GM15510 (cell line): Measurements from ENCODE around the gene ZNF789.

Experiments used
- POLR2A ChIP-seq: IDR thresholded peaks from 3 replicates; pipeline ENCODE4 v1.6.1; 2011; ENCODE audit warnings: borderline replicate concordance; ENCODE audit not compliant: insufficient read length; ENCODE audit errors: extremely low read depth

The ZNF789 gene

GRCh38 chr7:99490878-99491277, 18.2 kb downstream of the ZNF789 start:
- no peak for TF ChIP-seq POLR2A

- TF ChIP-seq POLR2A: no peak
These were observed 21.1 kb downstream of the ZNF789 start for GRCh38 chr7:99493823-99494222.

DNA sequence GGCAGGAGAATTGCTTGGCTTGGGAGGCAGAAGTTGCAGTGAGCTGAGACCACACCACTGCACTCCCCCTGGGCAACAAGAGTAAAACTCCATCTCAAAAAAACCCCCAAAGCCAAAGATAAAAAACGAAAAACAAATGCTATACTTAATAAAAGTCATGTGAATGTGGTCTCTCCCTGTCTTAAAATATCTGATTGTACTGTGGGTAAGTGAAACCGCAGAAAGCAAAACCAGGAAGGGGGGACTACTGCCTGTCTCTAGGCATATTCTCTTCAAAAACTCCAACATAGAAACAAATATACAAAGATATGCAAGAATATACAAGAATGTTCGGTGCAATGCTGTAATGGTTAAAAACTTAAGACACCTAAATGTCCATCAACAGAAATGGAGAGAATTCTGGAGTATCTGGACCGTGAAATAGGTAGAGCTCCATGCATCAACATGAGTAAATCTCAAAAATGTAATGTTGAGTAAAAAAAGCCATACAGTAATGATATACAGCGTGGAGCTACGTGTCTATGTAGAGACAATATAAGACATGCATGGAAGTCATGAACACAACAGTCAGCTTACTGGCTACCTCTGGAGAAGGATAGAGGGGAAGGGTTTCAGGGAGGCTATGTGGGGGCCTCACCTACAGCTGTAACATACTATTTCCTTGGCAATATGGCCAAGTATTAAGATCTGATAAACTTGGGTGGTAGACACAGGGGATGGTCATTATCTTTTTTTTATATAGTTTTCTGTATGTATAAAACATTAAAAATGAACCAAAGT, 25.3 kb downstream of the ZNF789 start:
- TF ChIP-seq POLR2A: no peak

- TF ChIP-seq POLR2A: no peak
These were observed 25.9 kb downstream of the ZNF789 start for GRCh38 chr7:99498546-99498944.

- TF ChIP-seq POLR2A: no peak
These were observed 26.7 kb downstream of the ZNF789 start for GRCh38 chr7:99499371-99499720.

GRCh38 chr7:99499721-99500636, 27.3 kb downstream of the ZNF789 start, which contains the start of gene ZNF394:
Gene ZNF394 (minus strand): TSS chr7:99500281. CDS start chr7:99500093, 188 bp downstream.
- peak; percentile 64 for TF ChIP-seq POLR2A

GRCh38 chr7:99500637-99501009, 27.9 kb downstream of the ZNF789 start:
- TF ChIP-seq POLR2A: no peak

DNA sequence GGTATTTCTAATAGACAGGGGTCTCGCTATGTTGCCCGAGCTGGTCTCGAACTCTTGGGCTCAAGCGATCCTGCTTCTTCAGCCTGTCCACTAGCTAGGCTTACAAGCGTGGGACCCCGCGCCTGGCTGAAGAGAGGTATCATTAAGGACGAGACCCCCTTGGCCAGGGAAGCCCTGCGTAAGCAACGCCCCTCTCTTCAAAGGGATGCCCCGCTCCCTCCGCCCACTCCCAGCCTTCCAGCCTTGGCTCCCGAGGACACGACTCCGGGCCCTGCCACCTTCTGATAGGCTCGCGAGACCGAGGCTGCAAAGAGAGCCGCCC, 31.6 kb downstream of the ZNF789 start:
- no peak for TF ChIP-seq POLR2A

DNA sequence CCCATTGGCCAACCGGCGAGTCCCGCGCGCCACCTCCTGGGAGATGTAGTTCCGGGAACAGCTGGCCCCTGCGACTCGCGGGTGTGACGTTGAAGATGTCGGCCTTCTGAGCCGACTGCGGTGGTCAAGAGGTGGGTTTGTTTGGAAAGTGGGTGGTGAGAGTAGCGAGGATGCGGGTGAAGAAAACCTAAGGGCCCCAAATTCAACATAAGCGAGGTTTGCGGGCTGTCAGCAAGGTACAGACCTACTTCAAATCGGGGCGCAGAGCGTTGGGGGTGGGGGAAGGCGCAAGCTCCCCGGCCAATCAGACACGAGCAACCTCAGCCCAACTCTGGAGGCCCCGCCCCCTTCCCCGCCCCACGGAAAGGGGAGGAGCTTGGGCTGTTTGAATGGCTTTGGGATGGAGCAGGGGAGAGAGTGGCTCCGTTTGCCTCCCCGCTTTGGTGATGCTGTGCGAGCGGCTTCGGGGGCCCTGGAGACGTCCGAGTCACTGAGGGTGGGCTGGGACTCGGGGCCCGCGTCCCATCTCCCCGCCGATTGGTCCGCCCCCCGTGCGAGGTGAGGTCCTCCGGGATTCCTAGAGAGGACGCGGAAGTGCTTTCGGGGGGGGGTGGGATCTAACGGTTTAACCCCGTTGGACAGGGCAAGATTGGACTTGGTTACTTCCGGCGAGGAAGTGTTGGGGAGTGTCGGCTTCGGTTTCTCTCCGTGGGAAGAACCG, 32.1 kb downstream of the ZNF789 start, which contains the start of gene ZKSCAN5:
Gene ZKSCAN5, plus strand, starts transcription at position 60 of the 721 bp plus-strand sequence. CDS start 1,383 bp downstream, outside the sequence.
- peak; percentile 86 for TF ChIP-seq POLR2A

DNA sequence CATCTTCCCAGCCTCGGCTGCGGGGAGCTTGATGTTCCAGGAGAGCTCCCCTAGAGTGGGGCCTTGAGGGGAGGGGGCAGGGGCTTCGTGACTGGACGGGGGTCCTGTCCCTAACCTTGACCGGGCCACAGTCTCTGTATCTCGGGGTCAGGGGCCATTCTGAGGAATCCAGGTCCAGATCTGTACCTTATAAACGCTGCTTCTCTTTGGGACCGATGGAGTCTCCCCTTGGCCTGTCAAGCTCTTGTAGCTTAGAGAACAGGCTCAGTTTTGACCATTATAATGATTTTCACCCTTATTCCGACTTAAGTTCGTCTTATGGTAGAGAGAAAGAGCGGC, 32.6 kb downstream of the ZNF789 start:
- TF ChIP-seq POLR2A: no peak

DNA sequence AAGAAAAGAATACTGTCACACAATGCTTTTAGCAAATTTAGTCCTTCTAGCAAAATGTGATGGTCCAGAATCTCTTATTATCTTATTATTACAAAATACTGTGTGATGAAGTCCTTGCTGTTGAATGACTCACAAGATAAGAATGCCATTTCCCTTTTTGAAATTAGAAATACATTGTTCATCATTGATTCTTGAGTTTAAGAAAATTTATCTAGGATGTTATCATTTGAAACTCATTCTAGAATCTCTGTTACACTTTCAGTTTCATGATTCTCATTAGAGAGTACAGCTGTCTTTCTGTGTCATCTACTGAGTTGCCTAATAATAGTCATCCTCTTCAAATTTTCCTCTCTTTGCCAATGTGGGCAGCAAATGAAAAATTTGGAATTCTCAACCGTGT, 41.4 kb downstream of the ZNF789 start:
- TF ChIP-seq POLR2A: no peak

DNA sequence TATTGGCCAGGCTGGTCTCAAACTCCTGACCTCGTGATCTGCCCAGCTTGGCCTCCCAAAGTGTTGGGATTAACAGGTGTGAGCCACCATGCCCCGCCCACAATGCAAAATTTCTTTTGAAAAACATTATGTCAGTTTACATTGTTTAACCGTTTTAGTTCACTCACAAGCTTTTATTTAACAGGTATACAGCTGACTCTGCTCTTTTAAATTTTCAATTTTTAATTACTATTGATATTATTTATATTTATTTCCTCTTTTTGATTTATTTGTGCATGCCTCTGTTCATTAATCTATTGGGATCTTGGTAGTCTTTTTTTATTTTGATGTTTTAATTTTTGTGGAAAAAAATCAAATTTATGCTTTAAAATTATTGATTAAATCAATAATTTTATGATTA, 48.7 kb downstream of the ZNF789 start:
- TF ChIP-seq POLR2A: no peak

DNA sequence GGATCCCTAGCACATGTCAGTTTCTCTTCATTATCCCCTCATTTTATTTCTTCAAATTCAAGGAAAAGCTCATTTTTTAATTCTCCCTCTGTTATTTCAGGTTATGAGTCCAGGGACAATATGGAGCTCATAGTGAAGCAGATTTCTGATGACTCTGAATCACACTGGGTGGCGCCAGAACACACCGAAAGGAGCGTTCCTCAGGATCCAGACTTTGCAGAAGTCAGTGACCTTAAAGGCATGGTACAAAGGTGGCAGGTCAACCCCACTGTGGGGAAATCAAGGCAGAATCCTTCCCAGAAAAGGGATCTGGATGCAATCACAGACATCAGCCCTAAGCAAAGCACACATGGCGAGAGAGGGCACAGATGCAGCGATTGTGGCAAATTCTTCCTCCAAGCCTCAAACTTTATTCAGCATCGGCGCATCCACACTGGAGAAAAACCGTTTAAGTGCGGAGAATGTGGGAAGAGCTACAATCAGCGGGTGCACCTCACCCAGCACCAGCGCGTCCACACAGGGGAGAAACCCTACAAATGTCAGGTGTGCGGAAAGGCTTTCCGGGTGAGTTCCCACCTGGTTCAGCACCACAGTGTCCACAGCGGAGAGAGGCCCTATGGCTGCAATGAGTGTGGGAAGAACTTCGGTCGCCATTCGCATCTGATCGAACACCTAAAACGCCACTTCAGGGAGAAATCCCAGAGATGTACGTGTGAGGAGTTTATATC, 53.2 kb downstream of the ZNF789 start:
- no peak for TF ChIP-seq POLR2A

- TF ChIP-seq POLR2A: no peak
These were observed 58.7 kb downstream of the ZNF789 start for GRCh38 chr7:99531354-99531765.

DNA sequence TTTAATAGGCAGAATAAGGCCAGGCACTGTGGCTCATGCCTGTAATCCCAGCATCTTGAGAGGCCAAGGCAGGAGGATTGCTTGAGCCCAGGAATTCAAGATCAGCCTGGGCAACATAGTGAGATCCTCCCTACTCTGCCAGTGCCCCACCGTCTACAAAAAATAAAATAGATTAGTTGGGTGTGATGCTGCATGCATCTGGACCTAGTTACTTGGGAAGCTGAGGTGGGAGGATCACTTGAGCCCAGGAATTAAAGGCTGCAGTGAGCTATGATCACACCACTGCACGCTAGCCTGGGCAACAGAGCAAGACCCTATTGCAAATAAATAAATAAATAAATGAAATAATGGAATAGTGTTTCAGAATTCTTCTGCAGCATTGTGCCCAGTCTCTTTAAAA, 63.0 kb downstream of the ZNF789 start:
- TF ChIP-seq POLR2A: no peak
